ENCODE measurements around the gene ATG7.

The ATG7 gene

GRCh38 chr3:11554236-11554610 lies 282.0 kb downstream of the ATG7 start:
- H3K36me3 ChIP-seq (ENCODE audit: insufficient read depth, insufficient read length, low read length), result peaks cover 57% of the 10 kb centered on the region
- H3K4me3 ChIP-seq (ENCODE audit: insufficient read length, low read depth), result peak overlapping the region; percentile 2
- H3K9ac ChIP-seq (ENCODE audit: insufficient read length, low read depth), result no peak overlapping the region
- H3K27me3 ChIP-seq (ENCODE audit: insufficient read depth, insufficient read length), result no peaks in the 10 kb centered on the region
- no peak for DNase-seq (ENCODE audit: low read depth, low spot score)
- peaks cover 28% of the 10 kb centered on the region for H3K4me1 ChIP-seq (ENCODE audit: insufficient read depth, insufficient read length)
- TF ChIP-seq ZNF274 (IDR thresholded peaks at IDR 0.05; ENCODE audit: low read depth, low read length), result no peak
- no peak for TF ChIP-seq YY1 (IDR thresholded peaks at IDR 0.05; ENCODE audit: insufficient read depth, insufficient read length)
- TF ChIP-seq SUZ12 (IDR thresholded peaks at IDR 0.05; ENCODE audit: extremely low read depth, insufficient read depth, insufficient read length), result no peak
- H3K9me3 ChIP-seq (ENCODE audit: insufficient read depth, low read length), result no peaks in the 10 kb centered on the region

GRCh38 chr3:11554666-11555065 lies 282.5 kb downstream of the ATG7 start:
- Histone ChIP-seq H3K9ac (ENCODE audit: insufficient read length, low read depth) (no peak overlapping the region), H3K27me3 (ENCODE audit: insufficient read depth, insufficient read length) (no peaks in the 10 kb centered on the region), H3K9me3 (ENCODE audit: insufficient read depth, low read length) (no peaks in the 10 kb centered on the region), H3K36me3 (ENCODE audit: insufficient read depth, insufficient read length, low read length) (peaks cover 62% of the 10 kb centered on the region), H3K4me3 (ENCODE audit: insufficient read length, low read depth) (no peak overlapping the region), H3K4me1 (ENCODE audit: insufficient read depth, insufficient read length) (peaks cover 29% of the 10 kb centered on the region)
- no peak for DNase-seq (ENCODE audit: low read depth, low spot score)
- TF ChIP-seq ZNF274 (IDR thresholded peaks at IDR 0.05; ENCODE audit: low read depth, low read length) (no peak), YY1 (IDR thresholded peaks at IDR 0.05; ENCODE audit: insufficient read depth, insufficient read length) (no peak), SUZ12 (IDR thresholded peaks at IDR 0.05; ENCODE audit: extremely low read depth, insufficient read depth, insufficient read length) (no peak)

DNA sequence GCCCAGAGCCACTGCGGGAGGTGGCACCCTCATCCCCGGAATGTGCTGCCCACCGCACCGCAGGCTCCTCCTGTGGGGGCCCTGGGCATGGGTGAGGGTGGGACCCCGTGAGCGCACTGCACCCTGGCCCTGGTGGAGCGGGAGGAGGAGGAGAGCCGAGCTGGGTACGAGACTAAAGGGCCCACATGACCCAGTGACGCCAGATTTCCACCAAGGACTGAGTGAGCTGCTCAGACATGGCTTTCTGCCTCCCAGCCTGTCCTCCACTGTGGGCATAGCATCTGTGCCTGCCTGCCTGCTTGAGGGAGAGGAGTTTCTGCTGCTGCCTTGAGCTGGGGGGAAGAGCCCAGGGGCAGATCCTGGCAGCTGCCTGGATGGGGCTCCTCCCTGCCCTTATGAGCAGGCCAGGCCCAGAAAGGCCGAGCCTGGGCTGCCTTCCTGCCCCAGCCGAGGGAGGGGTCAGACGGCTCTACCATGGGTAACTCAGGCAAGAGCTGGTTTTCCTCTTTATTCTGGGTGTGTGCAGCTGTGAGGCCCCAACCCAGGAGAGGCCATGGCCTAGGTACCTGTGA lies 283.1 kb downstream of the ATG7 start:
- Histone ChIP-seq H3K9ac (ENCODE audit: insufficient read length, low read depth) (no peak overlapping the region), H3K9me3 (ENCODE audit: insufficient read depth, low read length) (no peaks in the 10 kb centered on the region), H3K36me3 (ENCODE audit: insufficient read depth, insufficient read length, low read length) (peaks cover 64% of the 10 kb centered on the region), H3K27me3 (ENCODE audit: insufficient read depth, insufficient read length) (no peaks in the 10 kb centered on the region), H3K4me3 (ENCODE audit: insufficient read length, low read depth) (no peak overlapping the region), H3K4me1 (ENCODE audit: insufficient read depth, insufficient read length) (peaks cover 28% of the 10 kb centered on the region)
- TF ChIP-seq ZNF274 (IDR thresholded peaks at IDR 0.05; ENCODE audit: low read depth, low read length) (no peak), YY1 (IDR thresholded peaks at IDR 0.05; ENCODE audit: insufficient read depth, insufficient read length) (no peak), SUZ12 (IDR thresholded peaks at IDR 0.05; ENCODE audit: extremely low read depth, insufficient read depth, insufficient read length) (no peak)
- no peak for DNase-seq (ENCODE audit: low read depth, low spot score)

- no peaks in the 10 kb centered on the region for H3K27me3 ChIP-seq (ENCODE audit: insufficient read depth, insufficient read length)
- no peak for DNase-seq (ENCODE audit: low read depth, low spot score)
- H3K36me3 ChIP-seq (ENCODE audit: insufficient read depth, insufficient read length, low read length), result peaks cover 72% of the 10 kb centered on the region
- H3K4me1 ChIP-seq (ENCODE audit: insufficient read depth, insufficient read length), result peaks cover 28% of the 10 kb centered on the region
- H3K9me3 ChIP-seq (ENCODE audit: insufficient read depth, low read length), result no peaks in the 10 kb centered on the region
- no peak overlapping the region for H3K9ac ChIP-seq (ENCODE audit: insufficient read length, low read depth)
- TF ChIP-seq ZNF274 (IDR thresholded peaks at IDR 0.05; ENCODE audit: low read depth, low read length) (no peak), YY1 (IDR thresholded peaks at IDR 0.05; ENCODE audit: insufficient read depth, insufficient read length) (no peak), SUZ12 (IDR thresholded peaks at IDR 0.05; ENCODE audit: extremely low read depth, insufficient read depth, insufficient read length) (no peak)
- no peak overlapping the region for H3K4me3 ChIP-seq (ENCODE audit: insufficient read length, low read depth)
Measured at GRCh38 chr3:11555881-11556633, 283.9 kb downstream of the ATG7 start.

DNA sequence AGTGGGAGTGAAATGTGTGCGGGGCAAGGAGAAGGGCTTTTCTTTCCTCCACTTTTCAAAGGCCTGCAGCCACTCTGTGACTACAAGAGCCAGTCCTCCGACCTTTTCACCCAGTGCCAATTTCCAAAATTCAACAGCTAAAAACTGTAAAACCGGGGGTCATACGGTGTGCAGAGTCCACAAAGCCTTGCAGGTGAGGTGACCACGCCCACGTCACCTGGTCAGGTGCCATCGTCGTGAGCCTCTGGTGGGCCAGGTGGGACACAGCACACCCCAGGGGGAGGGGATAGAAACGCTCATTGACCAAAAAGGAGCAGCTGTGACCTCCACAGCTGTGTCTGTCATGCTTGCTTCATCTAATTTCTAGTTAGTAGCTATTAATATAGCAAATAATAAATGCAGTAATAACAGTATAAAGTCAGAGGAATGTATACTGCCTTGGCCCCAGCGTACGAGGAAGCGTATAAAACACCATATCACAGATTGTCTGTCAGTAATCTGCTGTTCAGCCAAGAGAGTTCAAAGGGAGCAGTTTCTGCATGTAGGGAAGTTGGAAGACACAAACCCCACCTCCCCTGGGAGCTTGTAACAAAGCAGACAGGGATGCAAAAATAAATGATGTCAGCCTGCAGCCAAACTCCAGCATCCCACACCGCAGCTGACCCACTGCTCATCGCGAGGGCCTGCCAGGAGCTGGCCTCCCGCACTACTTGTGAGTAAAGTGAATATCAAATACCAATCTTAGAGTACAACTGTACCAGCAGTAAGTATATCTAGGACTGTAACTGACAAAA lies 284.9 kb downstream of the ATG7 start:
- DNase-seq (ENCODE audit: low read depth, low spot score), result no peak
- Histone ChIP-seq H3K9me3 (ENCODE audit: insufficient read depth, low read length) (no peaks in the 10 kb centered on the region), H3K27me3 (ENCODE audit: insufficient read depth, insufficient read length) (no peaks in the 10 kb centered on the region), H3K9ac (ENCODE audit: insufficient read length, low read depth) (no peak overlapping the region), H3K4me1 (ENCODE audit: insufficient read depth, insufficient read length) (peaks cover 28% of the 10 kb centered on the region), H3K36me3 (ENCODE audit: insufficient read depth, insufficient read length, low read length) (peaks cover 78% of the 10 kb centered on the region), H3K4me3 (ENCODE audit: insufficient read length, low read depth) (no peak overlapping the region)
- TF ChIP-seq YY1 (IDR thresholded peaks at IDR 0.05; ENCODE audit: insufficient read depth, insufficient read length), result no peak
- no peak for TF ChIP-seq SUZ12 (IDR thresholded peaks at IDR 0.05; ENCODE audit: extremely low read depth, insufficient read depth, insufficient read length)
- TF ChIP-seq ZNF274 (IDR thresholded peaks at IDR 0.05; ENCODE audit: low read depth, low read length), result no peak

DNA sequence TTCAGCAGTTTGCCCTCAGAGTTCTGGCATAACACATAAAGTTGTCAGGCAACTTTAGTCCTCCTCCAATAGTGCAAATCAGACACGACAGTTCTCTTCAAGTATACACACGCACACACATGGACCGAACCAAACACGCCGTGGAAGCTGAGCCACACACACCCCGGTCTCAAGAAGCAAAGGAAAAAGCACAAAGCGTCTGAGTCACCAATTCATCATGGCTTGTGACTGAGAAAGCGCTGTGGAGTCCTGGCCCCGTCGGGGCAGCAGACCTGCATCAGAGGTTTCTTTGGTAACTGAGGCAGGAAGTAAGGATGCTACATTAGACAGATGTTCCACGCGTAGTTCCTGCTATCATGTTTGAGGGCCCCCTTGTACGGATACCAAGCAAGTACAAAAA lies 285.8 kb downstream of the ATG7 start:
- H3K27me3 ChIP-seq (ENCODE audit: insufficient read depth, insufficient read length), result no peaks in the 10 kb centered on the region
- no peak for DNase-seq (ENCODE audit: low read depth, low spot score)
- no peak overlapping the region for H3K9ac ChIP-seq (ENCODE audit: insufficient read length, low read depth)
- TF ChIP-seq YY1 (IDR thresholded peaks at IDR 0.05; ENCODE audit: insufficient read depth, insufficient read length) (no peak), SUZ12 (IDR thresholded peaks at IDR 0.05; ENCODE audit: extremely low read depth, insufficient read depth, insufficient read length) (no peak)
- H3K4me3 ChIP-seq (ENCODE audit: insufficient read length, low read depth), result no peak overlapping the region
- peaks cover 33% of the 10 kb centered on the region for H3K4me1 ChIP-seq (ENCODE audit: insufficient read depth, insufficient read length)
- no peaks in the 10 kb centered on the region for H3K9me3 ChIP-seq (ENCODE audit: insufficient read depth, low read length)
- peaks cover 85% of the 10 kb centered on the region for H3K36me3 ChIP-seq (ENCODE audit: insufficient read depth, insufficient read length, low read length)

DNA sequence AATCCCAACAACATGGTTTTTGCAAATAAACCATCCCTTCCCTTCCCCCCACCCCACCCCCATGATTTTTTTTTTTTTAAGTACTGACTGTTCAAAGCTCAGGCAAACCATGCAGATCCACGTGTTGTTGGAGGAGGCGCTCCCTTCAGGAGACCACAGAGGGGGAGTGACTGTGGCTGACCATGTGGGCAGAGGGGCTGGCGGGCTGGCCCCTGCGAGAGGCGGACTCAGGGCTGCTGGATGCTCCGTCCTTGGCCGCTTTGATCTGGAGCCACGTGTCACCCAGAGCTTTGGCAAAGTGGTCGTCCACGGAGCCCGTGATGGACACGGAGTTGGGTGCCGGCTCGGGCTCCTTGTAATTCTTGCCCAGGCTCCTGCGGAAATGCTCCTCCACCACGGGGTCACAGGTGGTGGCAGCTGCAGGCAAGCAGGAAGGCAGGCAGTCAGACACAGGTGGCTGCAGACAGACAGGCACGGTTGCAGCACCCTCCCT lies 286.3 kb downstream of the ATG7 start:
- peaks cover 33% of the 10 kb centered on the region for H3K4me1 ChIP-seq (ENCODE audit: insufficient read depth, insufficient read length)
- no peak overlapping the region for H3K9ac ChIP-seq (ENCODE audit: insufficient read length, low read depth)
- no peak for DNase-seq (ENCODE audit: low read depth, low spot score)
- H3K27me3 ChIP-seq (ENCODE audit: insufficient read depth, insufficient read length), result no peaks in the 10 kb centered on the region
- H3K36me3 ChIP-seq (ENCODE audit: insufficient read depth, insufficient read length, low read length), result peaks cover 89% of the 10 kb centered on the region
- TF ChIP-seq YY1 (IDR thresholded peaks at IDR 0.05; ENCODE audit: insufficient read depth, insufficient read length) (no peak), ZNF274 (IDR thresholded peaks at IDR 0.05; ENCODE audit: low read depth, low read length) (no peak), SUZ12 (IDR thresholded peaks at IDR 0.05; ENCODE audit: extremely low read depth, insufficient read depth, insufficient read length) (no peak)
- no peak overlapping the region for H3K4me3 ChIP-seq (ENCODE audit: insufficient read length, low read depth)
- no peaks in the 10 kb centered on the region for H3K9me3 ChIP-seq (ENCODE audit: insufficient read depth, low read length)
